GM12801 (cell line): Measurements from ENCODE around the gene SCNN1A.

ENCODE experiments used
- TF ChIP-seq, protein P1 (sequence below): IDR thresholded peaks from one replicate; pipeline ENCODE4 v1.5.1; 2011; ENCODE audit warnings: control low read depth; ENCODE audit not compliant: insufficient read length; ENCODE audit errors: extremely low read depth

SCNN1A gene

GRCh38 chr12:6370994-6371754, 4.2 kb downstream of the SCNN1A start:
- TF ChIP-seq, protein P1, sequence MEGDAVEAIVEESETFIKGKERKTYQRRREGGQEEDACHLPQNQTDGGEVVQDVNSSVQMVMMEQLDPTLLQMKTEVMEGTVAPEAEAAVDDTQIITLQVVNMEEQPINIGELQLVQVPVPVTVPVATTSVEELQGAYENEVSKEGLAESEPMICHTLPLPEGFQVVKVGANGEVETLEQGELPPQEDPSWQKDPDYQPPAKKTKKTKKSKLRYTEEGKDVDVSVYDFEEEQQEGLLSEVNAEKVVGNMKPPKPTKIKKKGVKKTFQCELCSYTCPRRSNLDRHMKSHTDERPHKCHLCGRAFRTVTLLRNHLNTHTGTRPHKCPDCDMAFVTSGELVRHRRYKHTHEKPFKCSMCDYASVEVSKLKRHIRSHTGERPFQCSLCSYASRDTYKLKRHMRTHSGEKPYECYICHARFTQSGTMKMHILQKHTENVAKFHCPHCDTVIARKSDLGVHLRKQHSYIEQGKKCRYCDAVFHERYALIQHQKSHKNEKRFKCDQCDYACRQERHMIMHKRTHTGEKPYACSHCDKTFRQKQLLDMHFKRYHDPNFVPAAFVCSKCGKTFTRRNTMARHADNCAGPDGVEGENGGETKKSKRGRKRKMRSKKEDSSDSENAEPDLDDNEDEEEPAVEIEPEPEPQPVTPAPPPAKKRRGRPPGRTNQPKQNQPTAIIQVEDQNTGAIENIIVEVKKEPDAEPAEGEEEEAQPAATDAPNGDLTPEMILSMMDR = no peak

GRCh38 chr12:6370576-6370935, 4.8 kb downstream of the SCNN1A start:
- TF ChIP-seq, protein P1 = no peak

DNA sequence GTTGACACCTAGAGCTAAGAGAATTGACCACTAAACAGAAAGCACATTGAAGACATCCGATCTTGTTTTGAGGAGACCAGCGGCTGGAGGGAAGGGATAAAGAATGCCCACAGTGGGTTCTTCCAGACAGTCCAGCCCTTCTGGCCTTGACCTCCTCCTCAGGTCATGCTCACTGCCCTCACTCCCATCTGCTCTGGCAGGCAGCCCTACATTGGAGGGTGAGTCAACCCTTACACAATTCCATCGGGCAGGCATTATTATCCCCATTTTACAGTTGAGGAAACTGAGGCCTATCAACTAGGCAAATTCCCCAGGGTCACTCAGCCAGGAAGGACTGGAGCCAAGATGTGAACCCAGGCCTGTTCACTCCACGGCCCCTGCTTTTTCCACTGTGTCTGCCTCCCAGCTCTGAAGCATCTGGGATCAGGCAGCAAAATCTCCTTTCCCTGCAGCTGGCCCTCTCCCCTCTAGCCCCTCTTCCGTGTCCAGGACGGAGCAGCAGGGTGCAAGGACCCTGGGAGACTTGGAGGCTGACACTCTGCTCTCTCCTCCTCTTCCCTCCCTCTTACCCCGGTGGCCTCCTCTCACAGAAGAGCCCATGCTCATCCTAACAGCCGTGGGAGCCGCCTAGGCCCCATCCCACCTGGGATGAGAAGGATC, 5.3 kb downstream of the SCNN1A start:
- TF ChIP-seq, protein P1 = no peak

GRCh38 chr12:6368906-6369525, 6.3 kb downstream of the SCNN1A start:
- TF ChIP-seq, protein P1 = no peak

- TF ChIP-seq, protein P1 = no peak
These were observed 7.1 kb downstream of the SCNN1A start for GRCh38 chr12:6367969-6368892.

GRCh38 chr12:6367065-6367968, 8.0 kb downstream of the SCNN1A start:
- TF ChIP-seq, protein P1 = no peak
